Neuronal stem cell (in vitro differentiated cells): ENCODE measurements around the gene SHC3.

ENCODE experiments used
- DNase-seq: peaks from one replicate; pipeline ENCODE4 v3.0.0-alpha.2; 2013; ENCODE audit warnings: low spot score
- H2AFZ ChIP-seq: one replicate; pipeline ENCODE4 v1.6.1; 2013; ENCODE audit warnings: mild to moderate bottlenecking, low read length, inconsistent platforms
- H2AK5ac ChIP-seq: 2 replicates; pipeline ENCODE4 v1.6.1; 2013; ENCODE audit warnings: low read depth, mild to moderate bottlenecking, inconsistent platforms, low read length, moderate library complexity, mixed read lengths
- H2BK120ac ChIP-seq: 2 replicates; pipeline ENCODE4 v1.6.1; 2013; ENCODE audit warnings: low read depth, mild to moderate bottlenecking, inconsistent platforms, low read length, moderate library complexity, mixed read lengths
- H2BK12ac ChIP-seq: one replicate; pipeline ENCODE4 v1.6.1; 2013; ENCODE audit warnings: low read length, inconsistent platforms
- H2BK15ac ChIP-seq: 2 replicates; pipeline ENCODE4 v1.6.1; 2013; ENCODE audit warnings: mild to moderate bottlenecking, low read length, inconsistent platforms, mixed read lengths
- H2BK5ac ChIP-seq: one replicate; pipeline ENCODE4 v1.6.1; 2013; ENCODE audit warnings: inconsistent platforms, mild to moderate bottlenecking, low read length, moderate library complexity
- H3K14ac ChIP-seq: one replicate; pipeline ENCODE4 v1.6.1; 2013; ENCODE audit warnings: low read length, inconsistent platforms
- H3K18ac ChIP-seq: 2 replicates; pipeline ENCODE4 v1.6.1; 2013; ENCODE audit warnings: low read length, inconsistent platforms
- H3K23ac ChIP-seq: 2 replicates; pipeline ENCODE4 v1.6.1; 2013; ENCODE audit warnings: low read depth, mild to moderate bottlenecking, mixed read lengths, low read length, inconsistent platforms; ENCODE audit not compliant: poor library complexity
- H3K27ac ChIP-seq: replicated peaks from 3 replicates; pipeline ENCODE4 v1.5.1; 2013; ENCODE audit warnings: low read length, inconsistent platforms
- H3K27me3 ChIP-seq, 3 experiments: 2 replicates each; pipeline ENCODE4 v1.6.1; 2013; ENCODE audit warnings: low read length in 3 of 3, mild to moderate bottlenecking in 2 of 3, inconsistent platforms in 1 of 3, low read depth in 1 of 3, mixed read lengths in 1 of 3, moderate library complexity in 1 of 3; ENCODE audit not compliant: control insufficient read depth in 3 of 3, insufficient read depth in 3 of 3
- H3K36me3 ChIP-seq, 2 donors: replicated peaks in 1 of 2; 2 replicates each; pipeline ENCODE4 v1.6.1; 2013; ENCODE audit warnings: low read length in 2 of 2; ENCODE audit not compliant: control insufficient read depth in 2 of 2, insufficient read depth in 2 of 2
- H3K4ac ChIP-seq: 2 replicates; pipeline ENCODE4 v1.6.1; 2013; ENCODE audit warnings: inconsistent platforms, mild to moderate bottlenecking, low read length, moderate library complexity
- H3K4me1 ChIP-seq, 2 donors: 1 replicate in 1 of 2; 2 replicates in 1 of 2; pipeline ENCODE4 v1.6.1; 2013; ENCODE audit warnings: low read length in 2 of 2, low read depth in 1 of 2; ENCODE audit not compliant: control insufficient read depth in 2 of 2, insufficient read depth in 1 of 2
- H3K4me2 ChIP-seq: one replicate; pipeline ENCODE4 v1.6.1; 2013; ENCODE audit warnings: mild to moderate bottlenecking, low read length, inconsistent platforms; ENCODE audit not compliant: insufficient read depth, poor library complexity, severe bottlenecking
- H3K4me3 ChIP-seq, 2 donors: 2 replicates each; pipeline ENCODE4 v1.5.1; 2013; ENCODE audit warnings: low read length in 2 of 2, mild to moderate bottlenecking in 2 of 2, inconsistent platforms in 1 of 2, moderate library complexity in 1 of 2
- H3K79me1 ChIP-seq: one replicate; pipeline ENCODE4 v1.6.1; 2013; ENCODE audit warnings: low read depth, mild to moderate bottlenecking, inconsistent platforms, low read length, moderate library complexity
- H3K9ac ChIP-seq: one replicate; pipeline ENCODE4 v1.6.1; 2013; ENCODE audit warnings: mild to moderate bottlenecking, low read depth, low read length, inconsistent platforms; ENCODE audit not compliant: poor library complexity
- H3K9me3 ChIP-seq, 2 donors: replicated peaks in 1 of 2; 2 replicates each; pipeline versions ENCODE3 to v1.6.1; 2013; ENCODE audit warnings: low read length in 2 of 2, mild to moderate bottlenecking in 2 of 2, inconsistent platforms in 1 of 2, low read depth in 1 of 2, mixed read lengths in 1 of 2, moderate library complexity in 1 of 2; ENCODE audit not compliant: control insufficient read depth in 2 of 2, insufficient read depth in 1 of 2
- H4K8ac ChIP-seq: one replicate; pipeline ENCODE4 v1.6.1; 2013; ENCODE audit warnings: low read depth, mild to moderate bottlenecking, inconsistent platforms, low read length, moderate library complexity
- H4K91ac ChIP-seq: one replicate; pipeline ENCODE4 v1.6.1; 2013; ENCODE audit warnings: low read length, low read depth, mild to moderate bottlenecking, inconsistent platforms; ENCODE audit not compliant: poor library complexity
- WGBS, 2 donors: extraction: QIAGEN DNeasy Blood & Tissue Kit; methylation state at CpG; one replicate each; pipeline ENCODE4 v1.1.7; 2013; ENCODE audit warnings: missing lambda C conversion rate in 2 of 2, mixed read lengths in 1 of 2; ENCODE audit not compliant: insufficient read length in 2 of 2, insufficient replicate concordance in 1 of 2; ENCODE audit errors: extremely low coverage in 2 of 2; 5-methylcytosine and 5-hydroxymethylcytosine counted together

SHC3 gene

DNA sequence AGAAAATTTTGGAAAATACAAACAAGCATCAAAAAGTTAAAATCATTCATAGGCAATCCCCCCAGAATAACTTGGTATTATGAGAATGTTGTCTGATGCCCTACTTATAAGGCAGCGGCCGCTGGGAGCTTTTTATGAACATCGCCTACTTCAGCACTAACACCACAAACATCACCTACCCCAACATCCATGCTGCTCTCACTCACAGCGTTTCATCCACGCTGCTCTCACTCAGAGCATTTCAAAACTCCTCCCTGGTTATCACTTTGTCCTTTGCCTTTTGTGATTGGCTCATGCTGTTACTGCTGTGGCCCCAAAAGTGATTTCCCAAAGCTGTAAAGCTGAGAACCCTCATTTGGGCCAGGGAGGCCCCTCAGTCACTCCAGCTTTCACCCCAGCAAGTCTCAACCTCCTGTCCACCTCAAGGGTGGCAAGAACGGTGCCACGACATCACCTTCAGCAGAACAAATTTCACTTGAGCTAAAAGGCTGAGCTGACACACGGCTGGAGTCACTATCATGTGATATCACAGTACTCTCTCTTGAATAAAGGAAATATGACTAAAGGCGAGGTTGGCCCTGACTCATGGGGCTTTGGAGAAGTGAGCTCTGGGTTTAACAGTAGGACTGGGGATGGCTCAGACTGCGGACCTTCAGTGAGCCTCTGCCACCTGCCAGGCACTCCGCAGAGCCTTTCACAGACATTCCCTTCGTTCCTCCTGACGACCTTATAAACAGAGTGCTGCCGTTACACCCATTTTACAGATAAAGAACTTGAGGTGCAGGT lies 25.2 kb downstream of the SHC3 start:
- Histone ChIP-seq H2AFZ (no peak overlapping the region), H3K27me3 (no peaks in the 10 kb centered on the region), H3K4me1 (no peaks in the 10 kb centered on the region), H2BK15ac (no peak overlapping the region), H3K14ac (no peak overlapping the region), H4K8ac (no peak overlapping the region), H3K9ac (no peak overlapping the region), H2BK5ac (no peak overlapping the region), H3K79me1 (no peaks in the 10 kb centered on the region), H4K91ac (no peak overlapping the region), H3K9me3 (peaks cover 0 to 16% of the 10 kb centered on the region in 2 donors), H3K23ac (no peak overlapping the region), H3K4me2 (no peak overlapping the region), H3K4me3 (no peak overlapping the region), H3K18ac (no peak overlapping the region), H2AK5ac (no peak overlapping the region), H3K36me3 (peaks cover 0 to 17% of the 10 kb centered on the region in 2 donors), H3K27ac (no peak overlapping the region), H2BK12ac (no peak overlapping the region), H2BK120ac (no peak overlapping the region), H3K4ac (no peak overlapping the region)
- no CpG with 5 or more reads among the region's 14 CpGs for WGBS, 2 donors
- DNase-seq = no peak

DNA sequence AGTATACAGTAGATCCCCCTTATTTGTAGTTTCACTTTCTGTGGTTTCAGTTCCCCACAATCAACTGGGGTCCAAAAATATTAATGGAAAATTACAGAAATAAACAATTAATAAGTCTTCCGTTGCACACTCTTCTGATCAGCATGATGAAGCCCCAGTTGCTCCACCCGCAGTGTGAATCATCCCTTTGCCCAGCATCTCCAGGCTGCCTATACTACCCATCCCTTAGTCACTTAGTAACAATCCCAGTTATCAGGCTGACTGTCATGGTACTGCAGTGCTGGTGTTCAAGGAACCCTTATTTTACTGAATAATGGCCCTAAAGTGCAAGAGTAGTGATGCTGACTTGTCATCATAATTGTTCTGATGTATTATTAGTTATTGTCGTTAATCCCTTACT lies 28.9 kb downstream of the SHC3 start:
- no CpG with 5 or more reads among the region's 3 CpGs for WGBS, 2 donors
- no peak overlapping the region for H2AK5ac ChIP-seq
- no peak for DNase-seq
- H3K4me1 ChIP-seq = no peaks in the 10 kb centered on the region
- H3K4me3 ChIP-seq = no peak overlapping the region
- H2BK15ac ChIP-seq = no peak overlapping the region
- no peaks in the 10 kb centered on the region for H3K79me1 ChIP-seq
- H2BK5ac ChIP-seq = no peak overlapping the region
- H3K27ac ChIP-seq = no peak overlapping the region
- no peaks in the 10 kb centered on the region for H3K27me3 ChIP-seq
- peaks cover 0 to 14% of the 10 kb centered on the region in 2 donors for H3K36me3 ChIP-seq
- H4K91ac ChIP-seq = no peak overlapping the region
- no peak overlapping the region for H2BK12ac ChIP-seq
- no peak overlapping the region for H2AFZ ChIP-seq
- H3K9ac ChIP-seq = no peak overlapping the region
- no peak overlapping the region for H3K14ac ChIP-seq
- H2BK120ac ChIP-seq = no peak overlapping the region
- H3K4ac ChIP-seq = no peak overlapping the region
- no peak overlapping the region for H3K4me2 ChIP-seq
- peaks cover 0 to 21% of the 10 kb centered on the region in 2 donors for H3K9me3 ChIP-seq
- no peak overlapping the region for H4K8ac ChIP-seq
- H3K18ac ChIP-seq = no peak overlapping the region
- H3K23ac ChIP-seq = no peak overlapping the region

DNA sequence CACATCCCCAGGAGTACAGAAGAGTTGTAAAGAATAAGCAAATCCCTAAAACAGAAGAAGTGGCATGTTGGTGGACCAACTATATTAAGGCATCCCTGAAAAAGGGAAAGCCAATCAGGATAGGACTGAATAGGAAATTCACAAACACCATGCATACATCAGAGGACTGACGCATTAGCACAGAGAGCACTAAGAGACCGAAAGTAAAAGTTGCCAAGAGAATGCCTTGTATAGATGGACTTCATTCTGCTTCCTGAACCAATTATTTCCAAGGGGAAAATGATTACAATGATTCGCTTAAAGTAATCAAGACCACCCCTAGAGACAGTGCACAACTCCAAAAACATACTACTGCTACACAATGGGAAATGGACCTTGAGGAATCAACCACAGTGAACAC lies 33.5 kb downstream of the SHC3 start:
- Histone ChIP-seq H3K9ac (no peak overlapping the region), H2BK5ac (no peak overlapping the region), H2AK5ac (no peak overlapping the region), H3K79me1 (no peaks in the 10 kb centered on the region), H2BK15ac (no peak overlapping the region), H3K36me3 (peaks cover 0 to 23% of the 10 kb centered on the region in 2 donors), H2BK120ac (no peak overlapping the region), H3K27ac (no peak overlapping the region), H3K4me3 (no peak overlapping the region), H3K9me3 (peaks cover 1 to 37% of the 10 kb centered on the region in 2 donors), H2AFZ (no peak overlapping the region), H3K4me2 (no peak overlapping the region), H3K4ac (no peak overlapping the region), H3K4me1 (no peaks in the 10 kb centered on the region), H2BK12ac (no peak overlapping the region), H4K91ac (no peak overlapping the region), H4K8ac (no peak overlapping the region), H3K14ac (no peak overlapping the region), H3K23ac (no peak overlapping the region), H3K18ac (no peak overlapping the region), H3K27me3 (no peaks in the 10 kb centered on the region)
- no CpG with 5 or more reads among the region's 3 CpGs for WGBS, 2 donors
- no peak for DNase-seq

DNA sequence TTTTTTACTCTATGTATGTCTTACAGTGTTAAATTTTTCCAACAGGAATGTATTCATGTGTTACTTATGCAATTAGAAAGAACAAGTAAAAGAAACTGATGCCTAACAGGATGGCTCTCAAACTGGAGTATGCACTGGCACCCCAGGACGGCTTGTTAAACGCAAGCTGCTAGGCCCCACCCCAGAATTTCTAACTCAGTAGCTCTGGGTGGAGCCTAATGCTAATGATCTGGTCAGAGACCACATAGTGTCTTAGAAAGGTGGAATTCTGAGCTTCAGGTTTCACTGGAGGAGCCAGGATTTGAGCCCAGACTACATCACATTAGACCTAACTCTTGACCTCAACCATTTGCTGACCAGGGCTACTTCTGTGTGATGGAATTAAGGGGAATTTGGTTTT lies 34.4 kb downstream of the SHC3 start:
- H2AK5ac ChIP-seq = no peak overlapping the region
- H2BK120ac ChIP-seq = no peak overlapping the region
- no peak overlapping the region for H2BK12ac ChIP-seq

More for the DNA sequence above, 34.4 kb downstream of the SHC3 start:
- Histone ChIP-seq H4K91ac (no peak overlapping the region), H4K8ac (no peak overlapping the region), H3K23ac (no peak overlapping the region), H2BK5ac (no peak overlapping the region), H3K14ac (no peak overlapping the region), H3K79me1 (no peaks in the 10 kb centered on the region), H3K18ac (no peak overlapping the region), H3K36me3 (peaks cover 0 to 20% of the 10 kb centered on the region in 2 donors), H3K4ac (no peak overlapping the region), H3K4me1 (no peaks in the 10 kb centered on the region), H3K4me3 (no peak overlapping the region), H3K27ac (no peak overlapping the region), H3K9ac (no peak overlapping the region), H2BK15ac (no peak overlapping the region), H2AFZ (no peak overlapping the region), H3K4me2 (no peak overlapping the region), H3K27me3 (no peaks in the 10 kb centered on the region), H3K9me3 (peaks cover 1 to 38% of the 10 kb centered on the region in 2 donors)
- DNase-seq = no peak
- WGBS, 2 donors = no CpG with 5 or more reads among the region's 2 CpGs
